ENCODE measurements around the gene SETD3. TPM values are rescaled to one million over a fixed set of nuclear protein-coding genes. Genes with fewer than 3 reads are reported as not detected.

SETD3 gene
- total RNA-seq, 2 experiments from 2014 or later, result 56.8 to 64.5 TPM

DNA sequence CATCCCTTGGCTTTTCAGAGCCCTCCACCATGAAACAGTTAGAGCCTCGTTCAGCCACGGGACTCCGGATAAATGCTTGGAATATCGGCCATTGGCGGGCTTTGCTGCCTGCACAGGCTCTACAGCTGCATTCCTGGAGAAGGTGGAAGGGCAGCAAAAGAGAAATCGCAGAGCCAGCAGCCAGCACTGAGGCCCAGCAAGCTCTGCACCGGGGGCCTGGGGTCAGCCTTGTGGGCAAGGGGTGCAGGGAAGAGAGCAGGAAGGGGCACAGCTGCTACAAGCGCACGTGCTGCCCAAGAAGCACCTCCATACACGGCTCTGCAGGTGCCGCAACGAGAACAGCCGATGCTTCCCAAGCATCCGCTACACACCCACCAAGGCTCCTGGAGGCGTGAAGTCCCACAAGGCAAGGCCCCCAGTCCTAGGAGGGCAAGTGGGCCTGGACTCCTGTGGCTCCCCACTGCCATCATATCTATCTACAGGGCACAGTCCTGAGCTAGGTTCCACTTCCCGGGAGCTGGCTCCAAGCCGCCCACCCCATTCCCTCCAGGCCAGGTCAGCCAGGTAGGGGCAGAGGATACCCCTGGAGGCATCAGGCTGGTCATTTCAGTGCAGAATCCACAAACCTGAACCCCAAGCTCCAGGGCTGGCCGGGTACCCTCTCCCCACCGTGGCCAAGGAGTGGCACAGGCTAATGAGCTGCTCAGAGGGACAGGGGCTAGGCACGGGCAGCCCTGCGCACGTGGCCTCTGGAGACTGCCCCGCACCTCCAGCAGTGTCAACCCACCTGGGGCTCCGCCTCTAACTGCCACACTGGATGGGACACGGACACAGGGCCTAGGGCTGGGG lies 40.7 kb upstream of the SETD3 start:
- POLR2A ChIA-PET, result no interaction called here
- Mint-ChIP-seq H3K4me1 (peaks cover 17% of the 10 kb centered on the region), H3K4me3 (no peak overlapping the region), H3K9me3 (no peaks in the 10 kb centered on the region), H3K36me3 (ENCODE audit: low read depth) (no peaks in the 10 kb centered on the region), H3K27me3 (no peaks in the 10 kb centered on the region), H3K27ac (no peak overlapping the region)
- DNase-seq, result no peak
- CTCF ChIA-PET, result no interaction called here

- POLR2A ChIA-PET, result no interaction called here
- Mint-ChIP-seq H3K4me3 (no peak overlapping the region), H3K36me3 (ENCODE audit: low read depth) (no peaks in the 10 kb centered on the region), H3K4me1 (peaks cover 12% of the 10 kb centered on the region), H3K27ac (no peak overlapping the region), H3K9me3 (no peaks in the 10 kb centered on the region), H3K27me3 (no peaks in the 10 kb centered on the region)
- CTCF ChIA-PET, result no interaction called here
- no peak for DNase-seq
These were observed 40.0 kb upstream of the SETD3 start for GRCh38 chr14:99520571-99521081.

DNA sequence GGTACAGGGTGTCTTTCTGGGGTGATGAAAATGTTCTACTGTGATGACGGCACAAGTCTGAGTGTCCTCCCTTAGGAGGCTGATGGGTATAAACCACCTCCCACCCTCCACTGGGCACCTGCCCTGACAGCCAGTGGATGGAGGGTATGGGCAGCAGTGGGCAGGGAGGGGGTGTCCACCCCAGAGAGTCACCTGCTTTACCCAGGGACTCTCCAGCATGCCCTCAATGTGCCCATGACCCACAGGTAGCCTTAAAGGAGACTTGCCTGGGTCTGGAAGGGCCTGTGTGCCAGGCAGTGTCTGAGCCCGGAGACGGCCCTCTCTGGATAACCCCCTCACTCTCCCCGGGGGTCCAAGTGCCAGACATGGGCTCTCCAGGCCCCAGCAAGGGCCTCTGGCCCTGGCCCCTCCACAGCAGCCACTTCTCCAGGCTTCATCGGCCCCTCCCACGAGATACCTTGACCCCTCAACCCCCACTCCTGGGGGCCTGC lies 39.3 kb upstream of the SETD3 start:
- no peaks in the 10 kb centered on the region for H3K36me3 Mint-ChIP-seq (ENCODE audit: low read depth)
- CTCF ChIA-PET, result no interaction called here
- H3K4me3 Mint-ChIP-seq, result no peak overlapping the region
- POLR2A ChIA-PET, result no interaction called here
- no peak for DNase-seq
- no peak overlapping the region for H3K27ac Mint-ChIP-seq
- H3K4me1 Mint-ChIP-seq, result peaks cover 7% of the 10 kb centered on the region
- no peaks in the 10 kb centered on the region for H3K27me3 Mint-ChIP-seq
- H3K9me3 Mint-ChIP-seq, result no peaks in the 10 kb centered on the region

DNA sequence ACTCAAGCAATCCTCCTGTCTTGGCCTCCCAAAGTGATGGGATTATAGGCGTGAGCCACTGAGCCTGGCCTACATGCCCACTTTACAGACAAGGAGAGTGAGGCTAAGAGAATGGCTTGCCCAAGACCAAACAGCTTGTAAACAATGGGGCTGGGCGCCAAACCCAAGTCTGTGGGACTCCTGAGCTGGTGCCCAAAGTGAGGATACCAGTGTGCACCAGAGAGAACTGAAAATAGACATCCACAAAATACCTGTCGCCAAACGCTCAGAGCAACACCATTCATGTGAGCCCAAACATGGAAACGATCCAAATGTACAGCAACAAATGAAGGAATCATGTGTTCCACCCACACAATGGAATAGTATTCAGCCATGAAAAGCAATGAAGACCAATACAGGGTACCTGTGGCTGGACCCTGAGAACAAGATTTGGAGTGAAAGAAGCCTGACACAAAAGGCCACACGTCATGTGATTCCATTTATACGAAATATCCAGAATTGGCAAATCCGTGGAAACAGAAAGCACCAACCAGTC lies 38.8 kb upstream of the SETD3 start:
- Mint-ChIP-seq H3K9me3 (no peaks in the 10 kb centered on the region), H3K27ac (no peak overlapping the region), H3K4me1 (peaks cover 3% of the 10 kb centered on the region), H3K36me3 (ENCODE audit: low read depth) (no peaks in the 10 kb centered on the region), H3K4me3 (no peak overlapping the region), H3K27me3 (no peaks in the 10 kb centered on the region)
- CTCF ChIA-PET, result interaction anchor here (0.6 kb wide), 2 partner anchors 13 to 82 kb away, joined by 3 to 4 read pairs; no protein-coding TSS in a partner anchor
- no peak for DNase-seq
- POLR2A ChIA-PET, result no interaction called here

- CTCF ChIA-PET, result interaction anchor here (0.6 kb wide), 2 partner anchors 12 to 82 kb away, joined by 3 to 4 read pairs; no protein-coding TSS in a partner anchor
- Mint-ChIP-seq H3K9me3 (no peaks in the 10 kb centered on the region), H3K27me3 (no peaks in the 10 kb centered on the region), H3K4me3 (no peak overlapping the region), H3K4me1 (no peaks in the 10 kb centered on the region), H3K27ac (no peak overlapping the region), H3K36me3 (ENCODE audit: low read depth) (no peaks in the 10 kb centered on the region)
- DNase-seq, result peak; percentile 82
- POLR2A ChIA-PET, result no interaction called here
These were observed 38.0 kb upstream of the SETD3 start for GRCh38 chr14:99518441-99519346.

DNA sequence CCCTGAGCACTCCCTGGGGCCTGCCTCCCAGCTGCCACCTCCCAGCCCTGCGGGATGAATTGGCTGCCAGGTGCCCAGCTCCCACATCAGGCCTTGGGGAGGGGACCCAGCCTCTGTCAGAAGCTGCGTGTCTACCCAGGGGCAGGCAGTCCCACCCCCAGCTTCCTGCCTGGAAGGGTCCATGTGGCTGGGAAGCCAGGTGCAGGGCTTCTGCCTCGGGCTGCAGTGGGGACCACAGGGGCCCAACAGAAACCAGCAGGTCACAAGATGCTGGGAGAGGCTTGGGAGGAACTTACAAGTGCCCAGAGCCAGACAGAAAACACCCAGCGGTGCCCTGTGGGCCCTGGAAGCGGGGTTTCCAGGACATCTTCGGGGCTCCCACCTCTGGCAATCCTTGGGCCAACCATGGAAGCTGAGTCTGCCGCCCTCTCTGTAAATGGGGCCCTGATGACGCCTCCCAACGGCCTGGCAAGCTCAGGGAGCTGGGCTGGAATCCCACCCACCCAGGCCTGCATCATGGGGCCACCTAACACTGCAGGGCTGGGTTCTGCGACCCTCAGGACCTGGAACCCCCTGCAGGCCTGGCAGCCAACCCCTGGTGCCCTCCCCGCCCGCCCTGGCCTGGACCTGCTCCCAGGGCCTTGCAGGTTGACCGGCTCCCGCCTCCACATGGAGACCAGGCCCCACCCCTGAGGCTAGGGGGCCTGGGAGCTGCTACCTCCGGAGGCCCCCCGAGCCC lies 37.2 kb upstream of the SETD3 start:
- Mint-ChIP-seq H3K4me3 (no peak overlapping the region), H3K27me3 (no peaks in the 10 kb centered on the region), H3K36me3 (ENCODE audit: low read depth) (no peaks in the 10 kb centered on the region), H3K4me1 (no peaks in the 10 kb centered on the region), H3K27ac (no peak overlapping the region), H3K9me3 (no peaks in the 10 kb centered on the region)
- CTCF ChIA-PET, result interaction anchor here (0.6 to 0.9 kb wide), 3 partner anchors 13 to 1789 kb away, joined by 3 read pairs; no protein-coding TSS in a partner anchor
- POLR2A ChIA-PET, result no interaction called here
- DNase-seq, result no peak

DNA sequence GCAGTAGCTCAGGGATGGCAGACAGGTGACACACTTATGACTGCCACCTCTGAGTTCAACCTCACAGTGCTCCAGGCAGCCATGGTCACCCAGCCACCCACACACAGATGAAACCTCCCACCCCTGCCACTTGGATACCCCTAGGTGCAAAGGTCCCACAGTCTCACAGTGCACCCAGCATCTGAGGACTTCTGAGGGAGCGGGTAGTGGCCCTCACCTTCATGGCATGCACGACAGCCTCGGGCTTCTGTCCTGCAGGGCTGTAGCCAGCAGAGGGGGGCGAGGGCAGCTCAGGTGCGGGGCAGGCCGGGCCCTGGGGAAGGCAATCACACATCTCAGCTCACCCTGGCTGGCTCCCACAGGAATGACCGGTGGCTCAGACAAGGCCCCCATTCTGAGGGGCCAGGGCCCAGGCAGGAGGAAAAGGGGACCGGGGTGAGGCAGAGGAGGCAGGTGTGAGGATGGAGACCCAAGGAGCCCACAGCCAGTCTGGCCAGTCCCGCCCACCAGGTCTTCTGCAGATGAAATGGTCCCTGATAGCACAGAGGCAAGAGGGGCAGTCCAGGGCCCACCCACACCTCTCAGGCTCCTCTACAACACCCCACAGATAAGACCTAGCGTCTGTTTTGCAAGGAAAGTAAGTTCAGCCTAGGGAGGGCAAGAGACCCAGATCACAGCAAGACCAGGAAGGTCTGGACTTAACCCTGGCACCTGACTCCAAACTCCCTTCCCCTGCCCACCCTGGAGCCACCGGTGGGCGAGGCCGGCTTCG lies 36.4 kb upstream of the SETD3 start:
- H3K36me3 Mint-ChIP-seq (ENCODE audit: low read depth), result no peaks in the 10 kb centered on the region
- no peak overlapping the region for H3K27ac Mint-ChIP-seq
- no peaks in the 10 kb centered on the region for H3K27me3 Mint-ChIP-seq
- no peak for DNase-seq
- no peak overlapping the region for H3K4me3 Mint-ChIP-seq
- H3K4me1 Mint-ChIP-seq, result no peaks in the 10 kb centered on the region
- no peaks in the 10 kb centered on the region for H3K9me3 Mint-ChIP-seq
- CTCF ChIA-PET, result interaction anchor here (0.6 to 1.5 kb wide), 4 partner anchors 12 to 1788 kb away, joined by 3 read pairs; no protein-coding TSS in a partner anchor
- POLR2A ChIA-PET, result no interaction called here

DNA sequence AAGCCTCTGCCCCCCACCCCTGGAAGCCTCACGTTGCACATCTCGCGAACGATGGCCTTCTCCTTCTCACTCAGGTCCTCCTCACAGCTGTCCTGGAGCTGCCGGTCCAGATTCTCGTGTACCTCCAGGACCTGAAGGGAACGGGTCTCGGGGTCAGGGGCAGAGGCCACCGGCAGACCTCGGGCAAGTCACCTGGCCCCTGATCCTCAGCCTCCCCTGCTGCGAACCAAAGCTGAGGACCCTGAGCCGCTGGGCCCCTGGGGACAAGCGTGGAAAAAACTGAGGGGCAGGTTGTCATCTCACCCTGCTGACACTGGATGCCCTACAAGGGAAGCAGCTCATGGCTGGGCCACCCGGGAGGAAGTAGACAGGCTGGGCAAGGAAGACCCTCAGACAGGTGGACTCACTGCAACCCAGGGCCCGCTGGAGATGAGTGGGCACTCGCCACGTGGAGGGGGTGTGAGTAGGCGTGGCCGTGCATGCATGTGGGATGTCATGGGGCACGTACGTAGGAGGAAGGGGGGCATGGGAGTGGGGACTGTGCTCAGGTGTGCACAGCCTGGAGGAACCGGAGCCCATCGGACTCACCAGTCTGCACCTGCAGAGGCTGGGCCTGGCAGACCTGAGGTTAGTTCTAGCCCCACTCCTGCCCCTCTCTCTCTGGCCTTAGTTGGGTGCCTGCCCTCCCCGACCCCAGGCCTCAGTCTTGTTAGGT lies 35.7 kb upstream of the SETD3 start:
- Mint-ChIP-seq H3K4me3 (no peak overlapping the region), H3K27ac (no peak overlapping the region), H3K9me3 (no peaks in the 10 kb centered on the region), H3K27me3 (no peaks in the 10 kb centered on the region), H3K36me3 (ENCODE audit: low read depth) (no peaks in the 10 kb centered on the region), H3K4me1 (no peaks in the 10 kb centered on the region)
- DNase-seq, result no peak
- ChIA-PET POLR2A (no interaction called here), CTCF (interaction anchor here (0.6 to 1.5 kb wide), 3 partner anchors 104 to 368 kb away, joined by 3 to 5 read pairs (median 4); no protein-coding TSS in a partner anchor)

GRCh38 chr14:99515301-99516155 lies 34.9 kb upstream of the SETD3 start:
- no peak overlapping the region for H3K4me3 Mint-ChIP-seq
- H3K9me3 Mint-ChIP-seq, result no peaks in the 10 kb centered on the region
- no peak overlapping the region for H3K27ac Mint-ChIP-seq
- CTCF ChIA-PET, result interaction anchor here (0.6 to 1.5 kb wide), 3 partner anchors 105 to 369 kb away, joined by 3 to 5 read pairs (median 4); no protein-coding TSS in a partner anchor
- no peaks in the 10 kb centered on the region for H3K27me3 Mint-ChIP-seq
- H3K4me1 Mint-ChIP-seq, result no peaks in the 10 kb centered on the region
- POLR2A ChIA-PET, result no interaction called here
- no peak for DNase-seq
- peaks cover 3% of the 10 kb centered on the region for H3K36me3 Mint-ChIP-seq (ENCODE audit: low read depth)

- ChIA-PET POLR2A (no interaction called here), CTCF (interaction anchor here (1.0 kb wide), 1 partner anchor 152 kb away, joined by 4 read pairs; no protein-coding TSS in a partner anchor)
- Mint-ChIP-seq H3K27ac (no peak overlapping the region), H3K36me3 (ENCODE audit: low read depth) (peaks cover 3% of the 10 kb centered on the region), H3K4me1 (no peaks in the 10 kb centered on the region), H3K9me3 (no peaks in the 10 kb centered on the region), H3K4me3 (no peak overlapping the region), H3K27me3 (no peaks in the 10 kb centered on the region)
- no peak for DNase-seq
These were observed 34.1 kb upstream of the SETD3 start for GRCh38 chr14:99514552-99515300.

All from activated CD4-positive, alpha-beta T cell treated with anti-CD3 and anti-CD28 coated beads, Interleukin-2, amount 10 ng/mL, durations not matched to agents 7 days and 5 days (primary cell).